CD8-positive, alpha-beta memory T cell (primary cell): ENCODE results near the gene MFAP2. TPM values are rescaled to one million over a fixed set of nuclear protein-coding genes. Genes with fewer than 3 reads are reported as not detected.

ENCODE experiments used
- CTCF ChIA-PET: fragments of 350-600 bp; sonication (Branson Sonifier 250); formaldehyde crosslinking; loops from one replicate; lab custom pipeline; 2021; ENCODE audit warnings: antibody characterized with exemption; lab: Charles Lee
- POLR2A ChIA-PET: fragments of 350-600 bp; sonication (Branson Sonifier 250); formaldehyde crosslinking; loops from one replicate; lab custom pipeline; 2021; ENCODE audit warnings: antibody characterized with exemption; lab: Charles Lee
- DNase-seq, 5 donors: peaks; one replicate each; pipeline versions ENCODE4 v3.0.0 to v3.0.0-alpha.2; 2020 to 2022; ENCODE audit warnings: mixed read lengths in 1 of 5
- H3K27ac ChIP-seq: one replicate; pipeline ENCODE4 v1.7.0; 2013; ENCODE audit warnings: low read depth, mild to moderate bottlenecking, low read length, moderate library complexity
- H3K27me3 ChIP-seq: 2 replicates; pipeline ENCODE4 v1.7.0; 2013; ENCODE audit warnings: low read length, mild to moderate bottlenecking; ENCODE audit not compliant: insufficient read depth, poor library complexity, severe bottlenecking
- H3K36me3 ChIP-seq: 2 replicates; pipeline ENCODE4 v1.7.0; 2013; ENCODE audit warnings: mild to moderate bottlenecking, low read length, moderate library complexity; ENCODE audit not compliant: insufficient read depth
- H3K4me1 ChIP-seq: 2 replicates; pipeline ENCODE4 v1.7.0; 2013; ENCODE audit warnings: mild to moderate bottlenecking, low read length, moderate library complexity; ENCODE audit not compliant: insufficient read depth
- H3K4me3 ChIP-seq: 2 replicates; pipeline ENCODE4 v1.7.0; 2013; ENCODE audit warnings: mild to moderate bottlenecking, low read length
- H3K9me3 ChIP-seq: 2 replicates; pipeline ENCODE4 v1.7.0; 2013; ENCODE audit warnings: mild to moderate bottlenecking, low read length
- H3K27ac Mint-ChIP-seq, 8 donors: one replicate each; pipeline ENCODE4 v1.8.0; 2020 to 2021; ENCODE audit warnings: mixed read lengths in 8 of 8, mild to moderate bottlenecking in 6 of 8, inconsistent platforms in 3 of 8, moderate library complexity in 3 of 8
- H3K27me3 Mint-ChIP-seq, 2 donors: one replicate each; pipeline ENCODE4 v1.8.0; 2020 to 2021; ENCODE audit warnings: mixed read lengths in 2 of 2, mild to moderate bottlenecking in 1 of 2, moderate library complexity in 1 of 2
- H3K36me3 Mint-ChIP-seq, 3 donors: one replicate each; pipeline ENCODE4 v1.8.0; 2020 to 2021; ENCODE audit warnings: mixed read lengths in 3 of 3, inconsistent platforms in 1 of 3, mild to moderate bottlenecking in 1 of 3
- H3K4me1 Mint-ChIP-seq, 3 donors: one replicate each; pipeline ENCODE4 v1.8.0; 2020 to 2021; ENCODE audit warnings: mixed read lengths in 3 of 3, inconsistent platforms in 1 of 3, mild to moderate bottlenecking in 1 of 3
- H3K4me3 Mint-ChIP-seq, 7 donors: one replicate each; pipeline ENCODE4 v1.8.0; 2020 to 2021; ENCODE audit warnings: mixed read lengths in 7 of 7, mild to moderate bottlenecking in 6 of 7, moderate library complexity in 4 of 7, inconsistent platforms in 2 of 7
- H3K9me3 Mint-ChIP-seq, 5 donors: one replicate each; pipeline ENCODE4 v1.8.0; 2020 to 2022; ENCODE audit warnings: mixed read lengths in 5 of 5, mild to moderate bottlenecking in 3 of 5, moderate library complexity in 2 of 5, inconsistent platforms in 1 of 5
- polyA plus RNA-seq: library from polyadenylated mRNA; unstranded; fragments of 300-500 nt; fragmentation: Illumina TruSeq; gene quantifications from one replicate; pipeline ENCODE4 v1.2.3, GENCODE V29; 2021
- total RNA-seq, 2 experiments: library from RNA; stranded (reverse); gene quantifications; one replicate each; pipeline ENCODE4 v1.2.3, GENCODE V29; 2021

Gene MFAP2
- total and polyA plus RNA-seq, 3 experiments from 2014 or later: 0.39 TPM; not detected in 2

GRCh38 chr1:16977377-16977776 is 3.0 kb downstream of the MFAP2 start:
- POLR2A ChIA-PET: no interaction called here
- peaks cover 9% of the 10 kb centered on the region for H3K27me3 ChIP-seq
- no peak for DNase-seq
- Mint-ChIP-seq H3K27ac (peak overlapping the region in 2 of 8 donors; percentile 23 to 91), H3K9me3 (no peaks in the 10 kb centered on the region), H3K4me1 (peaks cover 9 to 11% (median 9%) of the 10 kb centered on the region in 3 donors), H3K36me3 (no peaks in the 10 kb centered on the region), H3K27me3 (peaks cover 10 to 18% of the 10 kb centered on the region in 2 donors), H3K4me3 (no peak overlapping the region)
- no peaks in the 10 kb centered on the region for H3K9me3 ChIP-seq
- CTCF ChIA-PET: no interaction called here
- H3K4me3 ChIP-seq: no peak overlapping the region
- H3K27ac ChIP-seq: no peak overlapping the region
- no peaks in the 10 kb centered on the region for H3K4me1 ChIP-seq
- no peaks in the 10 kb centered on the region for H3K36me3 ChIP-seq

DNA sequence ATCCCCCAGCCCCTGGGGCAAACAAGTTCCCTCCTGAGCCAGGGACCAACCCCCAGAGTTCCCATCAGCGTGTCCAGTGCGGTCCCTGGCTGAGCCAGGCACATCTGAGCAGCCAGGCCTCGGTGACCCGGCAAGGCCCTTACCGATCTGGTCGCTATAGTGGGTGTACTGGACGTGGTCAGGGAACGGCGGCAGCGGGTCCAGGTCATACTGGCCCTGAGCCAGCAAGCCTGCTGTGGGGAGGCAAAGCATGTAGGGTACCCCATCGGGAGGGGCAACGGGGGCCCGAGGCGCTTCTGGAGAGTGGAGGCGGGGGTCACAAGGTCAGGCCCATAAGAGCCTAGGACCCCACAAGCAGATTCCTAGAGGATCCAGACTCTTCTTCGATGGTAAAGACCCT is 3.5 kb downstream of the MFAP2 start:
- no peaks in the 10 kb centered on the region for H3K9me3 Mint-ChIP-seq
- peaks cover 10 to 15% of the 10 kb centered on the region in 2 donors for H3K27me3 Mint-ChIP-seq
- ChIA-PET CTCF (no interaction called here), POLR2A (no interaction called here)
- H3K9me3 ChIP-seq: no peaks in the 10 kb centered on the region
- no peaks in the 10 kb centered on the region for H3K4me1 ChIP-seq
- peaks cover 9 to 11% (median 9%) of the 10 kb centered on the region in 3 donors for H3K4me1 Mint-ChIP-seq
- no peak overlapping the region for H3K27ac ChIP-seq
- no peaks in the 10 kb centered on the region for H3K36me3 Mint-ChIP-seq
- H3K27me3 ChIP-seq: peaks cover 9% of the 10 kb centered on the region
- H3K36me3 ChIP-seq: no peaks in the 10 kb centered on the region
- no peak overlapping the region for H3K4me3 Mint-ChIP-seq
- no peak for DNase-seq
- peak overlapping the region in 1 of 8 donors; percentile 91 for H3K27ac Mint-ChIP-seq
- no peak overlapping the region for H3K4me3 ChIP-seq

GRCh38 chr1:16975838-16976237 is 4.6 kb downstream of the MFAP2 start:
- POLR2A ChIA-PET: no interaction called here

DNA sequence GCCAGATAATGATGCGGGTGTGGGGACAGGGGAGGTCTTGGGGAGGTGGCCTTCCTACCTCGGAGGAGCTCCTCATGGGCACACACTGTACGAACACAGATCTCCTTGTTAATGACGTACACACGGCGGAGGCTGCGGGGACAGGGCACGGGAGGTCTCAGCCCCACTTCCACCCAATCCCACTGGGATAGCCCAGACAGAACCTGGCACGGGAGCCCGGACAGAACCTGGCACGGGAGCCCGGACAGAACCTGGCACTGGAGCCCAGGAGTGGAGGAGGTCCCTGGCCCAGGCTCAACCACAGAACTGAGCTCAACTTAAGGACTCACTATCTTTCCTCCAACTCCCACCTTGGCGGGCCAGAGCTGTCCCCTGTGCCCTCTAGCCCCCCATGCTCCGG is 5.2 kb downstream of the MFAP2 start:
- H3K27me3 ChIP-seq: no peaks in the 10 kb centered on the region

More at GRCh38 chr1:16975838-16976237, 4.6 kb downstream of the MFAP2 start:
- Mint-ChIP-seq H3K4me3 (no peak overlapping the region), H3K36me3 (peaks cover 0 to 4% (median 2%) of the 10 kb centered on the region in 3 donors), H3K4me1 (peaks cover 2 to 3% (median 2%) of the 10 kb centered on the region in 3 donors), H3K9me3 (no peaks in the 10 kb centered on the region), H3K27me3 (peaks cover 2 to 7% of the 10 kb centered on the region in 2 donors), H3K27ac (peak overlapping the region in 2 of 8 donors; percentile 4 to 61)
- H3K4me1 ChIP-seq: no peaks in the 10 kb centered on the region
- H3K27me3 ChIP-seq: peaks cover 2% of the 10 kb centered on the region
- no peaks in the 10 kb centered on the region for H3K36me3 ChIP-seq
- no peak overlapping the region for H3K27ac ChIP-seq
- no peak for DNase-seq
- no peaks in the 10 kb centered on the region for H3K9me3 ChIP-seq
- CTCF ChIA-PET: no interaction called here
- no peak overlapping the region for H3K4me3 ChIP-seq

GRCh38 chr1:16973215-16973614 is 7.2 kb downstream of the MFAP2 start:
- no peaks in the 10 kb centered on the region for H3K36me3 ChIP-seq
- DNase-seq: no peak
- H3K4me1 Mint-ChIP-seq: no peaks in the 10 kb centered on the region
- H3K36me3 Mint-ChIP-seq: peaks cover 0 to 21% (median 4%) of the 10 kb centered on the region in 3 donors
- no peaks in the 10 kb centered on the region for H3K9me3 ChIP-seq
- ChIA-PET CTCF (no interaction called here), POLR2A (no interaction called here)
- H3K4me3 ChIP-seq: no peak overlapping the region
- H3K27me3 ChIP-seq: no peaks in the 10 kb centered on the region
- peaks cover 0 to 3% of the 10 kb centered on the region in 2 donors for H3K27me3 Mint-ChIP-seq
- H3K4me3 Mint-ChIP-seq: peak overlapping the region in 1 of 7 donors; percentile 63
- H3K27ac Mint-ChIP-seq: no peak overlapping the region
- H3K4me1 ChIP-seq: no peaks in the 10 kb centered on the region
- H3K27ac ChIP-seq: no peak overlapping the region
- no peaks in the 10 kb centered on the region for H3K9me3 Mint-ChIP-seq

More for the DNA sequence above, 5.2 kb downstream of the MFAP2 start:
- peaks cover 0 to 4% (median 4%) of the 10 kb centered on the region in 3 donors for H3K36me3 Mint-ChIP-seq
- H3K27me3 Mint-ChIP-seq: peaks cover 0 to 4% of the 10 kb centered on the region in 2 donors
- no peak overlapping the region for H3K4me3 ChIP-seq
- no peaks in the 10 kb centered on the region for H3K36me3 ChIP-seq
- H3K27ac ChIP-seq: no peak overlapping the region
- no peaks in the 10 kb centered on the region for H3K4me1 ChIP-seq
- ChIA-PET POLR2A (no interaction called here), CTCF (no interaction called here)
- H3K9me3 Mint-ChIP-seq: no peaks in the 10 kb centered on the region
- DNase-seq: no peak
- no peak overlapping the region for H3K27ac Mint-ChIP-seq
- no peak overlapping the region for H3K4me3 Mint-ChIP-seq
- H3K4me1 Mint-ChIP-seq: no peaks in the 10 kb centered on the region
- no peaks in the 10 kb centered on the region for H3K9me3 ChIP-seq

- CTCF ChIA-PET: no interaction called here
- H3K9me3 Mint-ChIP-seq: no peaks in the 10 kb centered on the region
- POLR2A ChIA-PET: no interaction called here
Observed at GRCh38 chr1:16972189-16972895, 8.1 kb downstream of the MFAP2 start.

DNA sequence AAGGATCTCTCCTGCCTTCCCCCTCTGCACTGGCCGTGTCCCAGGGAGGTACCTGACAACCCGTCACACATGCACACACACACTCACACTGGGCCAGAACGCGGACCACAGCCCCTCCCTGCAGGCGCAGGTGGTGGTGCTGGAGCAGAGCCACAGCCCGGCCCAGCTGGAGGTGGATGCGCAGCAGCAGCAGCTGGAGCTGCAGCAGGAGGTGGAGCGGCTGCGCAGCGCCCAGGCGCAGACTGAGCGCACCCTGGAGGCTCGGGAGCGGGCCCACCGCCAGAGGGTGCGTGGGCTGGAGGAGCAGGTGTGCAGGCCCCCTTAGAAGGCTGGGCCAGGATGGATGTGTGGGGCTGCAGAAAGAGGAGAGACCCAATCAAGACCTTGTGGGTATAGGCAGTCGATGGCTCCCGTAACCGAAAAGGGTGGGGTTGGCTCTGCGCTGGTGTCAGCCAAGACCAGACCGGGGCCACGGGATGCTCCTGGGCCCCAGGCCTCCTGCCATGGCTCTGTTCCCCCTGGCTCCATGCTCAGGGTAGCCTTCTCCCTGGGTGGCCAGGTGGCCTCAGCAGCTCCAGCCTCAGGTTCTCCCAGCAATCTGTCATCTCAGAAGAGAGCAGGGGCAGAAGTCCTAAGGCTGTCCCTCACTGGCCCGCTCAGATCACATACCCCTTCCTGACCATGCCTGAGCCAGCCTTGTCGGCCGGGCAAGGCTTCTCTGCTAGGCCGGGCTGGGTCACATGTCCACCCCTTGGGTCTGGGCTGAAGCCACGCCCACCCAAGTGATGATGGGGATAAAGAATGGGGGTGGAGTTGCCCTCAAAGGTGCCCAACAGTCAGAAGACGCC is 8.9 kb downstream of the MFAP2 start:
- peaks cover 0 to 31% (median 5%) of the 10 kb centered on the region in 3 donors for H3K36me3 Mint-ChIP-seq
- no peaks in the 10 kb centered on the region for H3K9me3 Mint-ChIP-seq
- Histone ChIP-seq H3K9me3 (no peaks in the 10 kb centered on the region), H3K36me3 (no peaks in the 10 kb centered on the region), H3K4me1 (no peaks in the 10 kb centered on the region), H3K4me3 (no peak overlapping the region), H3K27ac (no peak overlapping the region), H3K27me3 (no peaks in the 10 kb centered on the region)
- H3K27ac Mint-ChIP-seq: peak overlapping the region in 1 of 8 donors; percentile 36
- no peak for DNase-seq
- CTCF ChIA-PET: no interaction called here
- H3K4me3 Mint-ChIP-seq: no peak overlapping the region
- no peaks in the 10 kb centered on the region for H3K4me1 Mint-ChIP-seq
- POLR2A ChIA-PET: no interaction called here
- no peaks in the 10 kb centered on the region for H3K27me3 Mint-ChIP-seq

More at GRCh38 chr1:16972189-16972895, 8.1 kb downstream of the MFAP2 start:
- H3K4me1 Mint-ChIP-seq: no peaks in the 10 kb centered on the region
- DNase-seq: no peak
- H3K4me3 ChIP-seq: no peak overlapping the region
- no peaks in the 10 kb centered on the region for H3K27me3 ChIP-seq
- peak overlapping the region in 2 of 8 donors; percentile 26 to 61 for H3K27ac Mint-ChIP-seq
- H3K36me3 ChIP-seq: no peaks in the 10 kb centered on the region
- H3K9me3 ChIP-seq: no peaks in the 10 kb centered on the region
- peaks cover 0 to 1% of the 10 kb centered on the region in 2 donors for H3K27me3 Mint-ChIP-seq
- no peak overlapping the region for H3K27ac ChIP-seq
- no peaks in the 10 kb centered on the region for H3K4me1 ChIP-seq
- H3K4me3 Mint-ChIP-seq: no peak overlapping the region
- H3K36me3 Mint-ChIP-seq: peaks cover 0 to 25% (median 4%) of the 10 kb centered on the region in 3 donors
